GM19023 (cell line): ENCODE measurements around the gene HSPA12A.

Experiments
- ATAC-seq: cut with Tn5 transposase; IDR thresholded peaks from one replicate; pipeline ENCODE4 v1.9.1; 2021; ENCODE audit warnings: mild to moderate bottlenecking, moderate library complexity; ENCODE audit not compliant: unreplicated experiment

HSPA12A gene

GRCh38 chr10:116771101-116771958, 29.0 kb upstream of the HSPA12A start:
- no peak for ATAC-seq

GRCh38 chr10:116770281-116770680, 27.9 kb upstream of the HSPA12A start:
- no peak for ATAC-seq

GRCh38 chr10:116769791-116770190, 27.4 kb upstream of the HSPA12A start:
- no peak for ATAC-seq

- no peak for ATAC-seq
Observed at GRCh38 chr10:116769368-116769767, 27.0 kb upstream of the HSPA12A start.

GRCh38 chr10:116768786-116769185, 26.4 kb upstream of the HSPA12A start:
- ATAC-seq = no peak

GRCh38 chr10:116766837-116767634, 24.7 kb upstream of the HSPA12A start:
- ATAC-seq = no peak

- no peak for ATAC-seq
Observed at GRCh38 chr10:116766241-116766827, 24.0 kb upstream of the HSPA12A start.

GRCh38 chr10:116765648-116766081, 23.3 kb upstream of the HSPA12A start:
- no peak for ATAC-seq

GRCh38 chr10:116764979-116765378, 22.6 kb upstream of the HSPA12A start:
- ATAC-seq = no peak

- no peak for ATAC-seq
Observed at GRCh38 chr10:116763440-116763839, 21.1 kb upstream of the HSPA12A start.

- ATAC-seq = no peak
Observed at GRCh38 chr10:116761883-116762282, 19.5 kb upstream of the HSPA12A start.

- ATAC-seq = no peak
Observed at GRCh38 chr10:116760919-116761318, 18.6 kb upstream of the HSPA12A start.

- no peak for ATAC-seq
Observed at GRCh38 chr10:116757246-116757645, 14.9 kb upstream of the HSPA12A start.

- ATAC-seq = no peak
Observed at GRCh38 chr10:116756277-116756676, 13.9 kb upstream of the HSPA12A start.

GRCh38 chr10:116753759-116754158, 11.4 kb upstream of the HSPA12A start:
- no peak for ATAC-seq

GRCh38 chr10:116752969-116753665, 10.8 kb upstream of the HSPA12A start:
- ATAC-seq = no peak

- no peak for ATAC-seq
Observed at GRCh38 chr10:116752563-116752962, 10.2 kb upstream of the HSPA12A start.

GRCh38 chr10:116748471-116748870, 6.1 kb upstream of the HSPA12A start:
- no peak for ATAC-seq

- no peak for ATAC-seq
Observed at GRCh38 chr10:116748041-116748440, 5.7 kb upstream of the HSPA12A start.

GRCh38 chr10:116747325-116747724, 5.0 kb upstream of the HSPA12A start:
- ATAC-seq = no peak

GRCh38 chr10:116744885-116745284, 2.5 kb upstream of the HSPA12A start:
- no peak for ATAC-seq
